ENCODE data around the gene RBM47.
A peak's percentile ranks its signal among the peaks of the same experiment; 100 is the strongest.

RBM47 gene

GRCh38 chr4:40623707-40624106 lies 6.0 kb downstream of the RBM47 start:
- DNase-seq (ENCODE audit: low read depth): no peak

DNA sequence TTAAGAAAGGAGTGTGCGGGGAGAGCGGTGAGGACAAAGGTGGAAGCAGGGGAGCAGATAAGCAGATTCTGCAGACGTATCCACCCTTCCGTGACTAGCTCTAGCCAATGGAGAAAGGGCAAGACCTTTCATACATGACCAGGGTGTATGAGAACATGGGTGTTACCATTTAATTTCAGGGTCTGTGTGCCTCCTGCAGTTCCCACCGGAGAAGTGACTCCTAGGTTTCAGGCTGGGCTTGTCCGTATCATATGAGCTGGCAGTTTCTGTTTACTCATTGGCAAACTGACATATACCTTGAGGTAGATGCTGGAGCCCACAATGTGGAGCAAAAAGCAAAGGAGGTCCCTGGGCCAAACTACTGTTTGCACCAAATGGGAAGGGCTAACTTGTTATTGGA lies 6.8 kb downstream of the RBM47 start:
- DNase-seq (ENCODE audit: low read depth): no peak

DNA sequence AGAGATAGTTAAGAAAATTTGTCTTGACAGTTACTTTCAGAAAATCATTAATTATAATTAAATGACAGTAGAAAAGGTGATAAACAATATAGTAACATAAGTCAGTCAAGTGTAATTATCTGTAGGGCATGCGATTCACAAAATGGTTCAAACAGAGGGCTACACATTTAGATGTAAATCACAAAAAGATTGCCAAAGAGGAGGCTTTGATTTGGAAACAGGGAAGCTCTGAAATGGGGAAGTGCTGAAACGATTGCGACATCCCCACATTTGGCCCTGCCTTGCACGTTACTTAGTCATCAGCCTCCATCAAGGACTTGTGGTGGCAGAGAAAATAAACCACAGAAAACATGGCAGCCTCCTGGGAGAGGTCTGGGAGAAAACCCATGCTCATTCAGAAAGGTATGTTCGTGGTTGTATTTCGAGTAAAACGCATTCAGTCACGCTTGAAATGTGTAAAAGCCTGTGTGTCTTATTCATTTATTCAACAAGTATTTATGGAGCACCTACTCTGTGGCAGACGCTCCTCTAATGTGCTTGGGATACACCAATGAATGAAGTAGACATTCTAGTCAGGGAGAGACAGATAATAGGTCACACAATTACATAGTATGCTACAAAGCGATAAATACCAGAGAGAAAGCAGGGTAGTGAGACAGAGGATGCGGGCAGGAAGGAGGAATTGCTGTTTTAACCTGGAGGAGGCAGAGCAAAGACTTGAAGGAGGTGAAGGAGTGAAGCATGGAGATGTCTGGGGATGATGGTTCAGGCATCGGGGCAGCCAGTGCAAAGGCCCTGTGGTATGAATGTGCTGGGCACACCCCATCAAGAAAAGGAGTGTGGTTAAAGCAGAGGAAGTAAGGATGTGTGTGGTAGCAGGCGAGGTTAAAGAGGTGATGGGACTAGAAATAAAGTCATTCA lies 7.8 kb downstream of the RBM47 start:
- DNase-seq (ENCODE audit: low read depth): peak; percentile 93

DNA sequence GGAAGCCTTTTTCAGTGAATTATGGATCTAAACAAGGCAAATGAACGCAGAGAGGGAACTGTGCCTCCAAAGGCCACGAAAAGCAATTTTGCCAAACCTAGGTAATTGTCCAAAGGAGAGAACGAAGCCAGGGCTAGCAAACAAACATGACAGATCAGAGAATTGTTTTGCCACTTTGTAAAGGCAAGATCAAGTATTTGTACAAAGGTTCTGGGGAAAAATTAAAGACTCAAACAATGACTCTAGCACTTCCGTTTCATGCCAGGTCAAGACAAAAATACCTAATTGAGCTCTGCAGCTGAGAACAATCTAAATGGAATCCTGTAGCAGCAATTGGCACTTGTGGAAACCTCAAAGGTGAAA lies 8.5 kb downstream of the RBM47 start:
- no peak for DNase-seq (ENCODE audit: low read depth)

- DNase-seq (ENCODE audit: low read depth): no peak
Observed at GRCh38 chr4:40619600-40619999, 10.1 kb downstream of the RBM47 start.

- no peak for DNase-seq (ENCODE audit: low read depth)
Observed at GRCh38 chr4:40617872-40618271, 11.8 kb downstream of the RBM47 start.

DNA sequence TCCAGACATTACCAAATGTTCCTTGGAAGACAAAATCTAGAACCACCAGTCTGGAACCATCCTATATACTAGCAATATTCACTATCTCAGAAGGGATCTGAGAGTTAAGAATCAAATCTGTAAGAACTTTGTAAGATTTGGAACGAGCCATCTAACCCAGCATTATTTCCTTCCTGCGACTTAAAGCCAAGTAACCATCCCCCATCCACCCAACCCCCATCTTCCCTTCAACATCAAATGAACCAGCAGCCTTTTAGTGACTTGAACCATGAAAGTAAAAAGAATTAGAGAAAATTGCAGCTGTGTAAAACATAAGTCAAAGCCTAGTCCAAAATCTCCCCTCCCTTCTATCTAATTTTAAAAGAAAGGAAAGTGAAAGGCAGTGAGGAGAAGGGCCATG lies 15.6 kb downstream of the RBM47 start:
- no peak for DNase-seq (ENCODE audit: low read depth)

DNA sequence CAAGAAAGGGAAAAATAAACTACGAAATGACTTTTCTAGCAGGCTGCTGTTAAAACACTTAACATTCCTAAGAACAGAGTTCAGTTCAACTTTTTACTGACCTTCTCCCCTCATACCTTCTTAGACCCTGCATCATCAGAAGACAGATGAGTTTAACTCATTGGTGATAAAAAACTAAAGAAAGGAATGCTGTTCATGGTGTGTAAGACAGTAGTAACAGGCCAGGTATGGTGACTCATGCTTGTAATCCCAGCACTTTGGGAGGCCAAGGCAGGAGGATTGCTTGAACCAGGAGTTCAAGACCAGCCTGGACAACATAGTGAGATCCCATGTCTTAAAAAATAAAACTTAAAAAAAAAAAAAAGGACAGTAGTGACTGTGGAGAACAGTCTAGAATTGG lies 16.2 kb downstream of the RBM47 start:
- peak; percentile 43 for DNase-seq (ENCODE audit: low read depth)

GRCh38 chr4:40612831-40613230 lies 16.8 kb downstream of the RBM47 start:
- DNase-seq (ENCODE audit: low read depth): no peak

- no peak for DNase-seq (ENCODE audit: low read depth)
Observed at GRCh38 chr4:40612283-40612682, 17.4 kb downstream of the RBM47 start.

GRCh38 chr4:40608628-40609027 lies 21.0 kb downstream of the RBM47 start:
- no peak for DNase-seq (ENCODE audit: low read depth)

- DNase-seq (ENCODE audit: low read depth): no peak
Observed at GRCh38 chr4:40607221-40607620, 22.4 kb downstream of the RBM47 start.

DNA sequence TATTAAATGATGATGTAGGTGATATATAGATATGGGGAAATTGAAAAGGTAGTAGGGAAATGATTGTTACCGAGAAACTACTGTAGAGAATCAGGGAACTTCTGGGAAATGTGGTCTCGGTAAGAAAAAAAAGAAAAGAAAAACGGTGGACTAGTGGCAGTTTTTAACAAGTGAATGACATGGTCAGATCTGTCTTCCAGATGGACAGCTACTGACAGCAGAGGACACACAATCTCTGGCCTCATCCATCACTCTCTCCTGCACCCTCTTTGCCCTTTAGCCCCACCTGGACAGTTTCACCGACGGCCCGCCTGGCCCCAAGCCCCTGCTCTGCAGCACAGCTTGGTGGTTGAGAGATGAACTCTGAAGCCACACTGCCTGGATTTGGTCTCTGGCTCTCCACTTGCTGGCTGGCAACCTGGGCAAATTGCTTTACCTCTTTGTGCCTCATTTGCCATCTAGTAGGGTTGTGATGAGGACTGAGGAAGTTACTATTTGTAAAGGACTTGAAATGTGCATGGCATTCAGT lies 23.4 kb downstream of the RBM47 start:
- DNase-seq (ENCODE audit: low read depth): no peak

- no peak for DNase-seq (ENCODE audit: low read depth)
Observed at GRCh38 chr4:40603281-40603680, 26.4 kb downstream of the RBM47 start.

DNA sequence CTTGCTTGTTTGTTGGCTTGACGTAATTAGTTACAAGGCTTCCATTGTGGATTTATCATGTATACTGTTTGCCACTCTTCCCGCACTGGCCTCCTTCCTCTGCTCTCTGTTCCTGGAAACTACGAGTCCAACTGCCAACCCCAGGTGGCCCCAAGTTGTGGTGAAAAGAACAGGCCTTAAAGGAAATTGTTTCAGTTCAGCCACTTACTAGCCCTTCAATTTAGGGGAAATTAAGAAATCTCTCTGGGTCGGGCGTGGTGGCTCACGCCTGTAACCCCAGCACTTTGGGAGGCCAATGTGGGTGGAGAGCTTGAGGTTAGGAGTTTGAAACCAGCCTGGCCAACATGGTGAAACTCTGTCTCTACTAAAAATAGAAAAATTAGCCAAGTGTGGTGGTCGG lies 28.0 kb downstream of the RBM47 start:
- no peak for DNase-seq (ENCODE audit: low read depth)

DNA sequence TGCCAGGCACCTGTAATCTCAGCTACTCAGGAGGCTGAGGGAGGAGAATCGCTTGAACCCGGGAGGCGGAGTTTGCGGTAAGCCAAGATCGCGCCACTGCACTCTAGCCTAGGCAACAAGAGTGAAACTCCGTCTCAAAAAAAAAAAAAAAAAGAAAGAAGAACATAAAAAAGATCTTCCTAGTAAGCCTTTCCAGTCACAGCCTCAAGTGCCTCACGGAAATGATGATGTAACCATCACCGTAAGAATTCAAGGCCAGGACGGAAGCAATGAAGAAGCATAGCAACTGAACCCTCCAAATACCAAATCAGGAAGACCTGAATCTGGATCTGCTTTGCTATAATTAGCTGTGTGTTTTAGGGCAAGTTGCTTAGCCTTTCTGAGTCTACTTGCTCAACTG lies 28.8 kb downstream of the RBM47 start:
- no peak for DNase-seq (ENCODE audit: low read depth)

DNA sequence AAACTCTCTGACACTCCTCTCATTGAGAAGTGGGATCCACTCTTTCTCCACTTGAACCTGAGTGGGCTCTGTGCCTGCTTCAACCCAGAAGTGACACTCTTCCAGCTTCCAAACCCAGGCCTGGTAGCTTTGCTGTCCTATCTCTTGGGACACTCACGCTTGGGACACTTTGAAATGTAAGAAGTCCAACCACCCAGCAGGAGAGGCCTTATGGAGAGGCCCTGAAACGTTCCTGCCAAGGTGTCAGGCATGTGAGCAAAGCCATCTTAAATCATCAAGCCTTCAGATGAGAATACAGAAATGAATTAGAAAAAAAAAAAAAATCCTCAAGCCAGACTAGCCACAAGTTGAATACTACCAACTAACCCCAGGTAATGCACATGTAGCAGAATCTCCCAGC lies 30.2 kb downstream of the RBM47 start:
- DNase-seq (ENCODE audit: low read depth): no peak

DNA sequence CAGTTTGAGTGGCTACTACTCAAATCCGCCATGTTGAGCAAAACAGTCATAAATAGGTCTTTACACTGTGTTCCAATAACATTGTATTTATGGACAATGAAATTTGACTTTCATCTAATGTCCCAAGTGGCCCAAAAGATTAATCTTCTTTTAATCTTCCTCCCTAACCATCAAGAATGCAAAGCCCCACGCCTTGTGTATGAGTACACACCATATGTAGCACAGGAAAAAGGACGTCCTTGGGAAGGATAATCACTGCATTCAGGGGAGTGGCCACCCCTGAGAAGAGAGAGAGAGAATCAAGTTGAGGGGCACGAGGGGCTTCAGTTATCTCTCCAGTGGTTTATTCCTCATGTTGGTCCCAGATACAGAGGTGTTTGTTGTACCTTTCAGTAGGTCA lies 33.1 kb downstream of the RBM47 start:
- no peak for DNase-seq (ENCODE audit: low read depth)

- no peak for DNase-seq (ENCODE audit: low read depth)
Observed at GRCh38 chr4:40595981-40596380, 33.7 kb downstream of the RBM47 start.

DNA sequence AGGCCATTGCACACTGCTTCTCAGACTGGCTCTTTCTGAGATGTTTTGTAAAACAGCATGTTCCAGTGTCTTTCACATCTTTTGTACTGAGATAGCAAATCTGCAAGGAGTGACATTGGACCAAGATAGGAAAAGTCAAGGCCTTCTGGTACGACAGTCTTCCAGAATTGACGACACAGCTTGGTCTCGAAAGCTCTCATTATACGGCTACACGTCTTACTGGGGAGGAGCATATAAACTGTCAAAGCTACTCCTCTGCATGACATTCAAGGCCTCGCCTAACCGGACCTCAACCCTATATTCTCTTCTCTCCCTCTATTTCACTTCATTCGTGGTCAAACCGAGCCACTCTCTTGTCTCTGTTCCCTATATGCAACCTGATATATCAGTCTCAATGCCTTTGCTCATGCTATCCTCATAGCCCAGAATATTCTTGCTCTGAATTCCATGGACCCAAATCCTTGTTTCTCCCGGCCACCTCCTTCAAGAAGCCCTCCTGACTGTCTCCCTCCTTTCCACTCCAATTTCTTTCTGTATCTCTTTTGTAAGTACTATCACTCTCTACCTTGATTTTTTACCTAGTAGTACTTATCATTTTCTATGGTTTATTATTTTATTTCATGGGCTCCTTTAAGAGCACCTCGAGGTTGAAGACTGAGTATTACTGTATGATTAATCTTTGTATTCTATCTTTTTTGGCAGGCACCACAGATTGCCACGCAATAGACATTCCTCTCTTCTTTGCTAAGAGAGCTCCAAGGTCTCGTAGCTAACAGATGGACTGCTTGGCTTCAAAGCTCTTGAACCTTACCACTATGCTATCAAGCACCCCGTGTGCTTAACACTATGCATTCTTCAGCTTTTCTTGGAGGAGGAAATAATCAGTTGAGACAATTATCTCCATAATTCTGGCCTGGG lies 35.1 kb downstream of the RBM47 start:
- DNase-seq (ENCODE audit: low read depth): peak; percentile 70

DNA sequence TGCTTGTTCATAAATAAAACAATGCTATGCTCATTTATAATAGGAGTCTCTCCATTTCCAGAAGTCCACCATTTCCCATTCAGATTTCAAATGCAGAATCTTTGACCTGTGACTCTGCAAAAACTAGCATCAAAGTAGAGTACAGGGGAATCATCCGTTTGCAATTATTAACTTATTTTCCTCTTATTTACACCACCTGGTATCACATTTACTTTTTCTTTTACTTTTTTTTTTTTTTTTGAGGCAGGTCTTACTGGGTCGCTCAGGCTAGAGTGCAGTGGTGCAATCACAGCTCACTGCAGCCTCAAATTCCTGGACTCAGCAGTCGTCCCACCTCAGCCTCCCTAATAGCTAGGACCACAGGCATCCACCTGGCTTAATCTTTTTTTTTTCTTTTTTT lies 37.6 kb downstream of the RBM47 start:
- no peak for DNase-seq (ENCODE audit: low read depth)

DNA sequence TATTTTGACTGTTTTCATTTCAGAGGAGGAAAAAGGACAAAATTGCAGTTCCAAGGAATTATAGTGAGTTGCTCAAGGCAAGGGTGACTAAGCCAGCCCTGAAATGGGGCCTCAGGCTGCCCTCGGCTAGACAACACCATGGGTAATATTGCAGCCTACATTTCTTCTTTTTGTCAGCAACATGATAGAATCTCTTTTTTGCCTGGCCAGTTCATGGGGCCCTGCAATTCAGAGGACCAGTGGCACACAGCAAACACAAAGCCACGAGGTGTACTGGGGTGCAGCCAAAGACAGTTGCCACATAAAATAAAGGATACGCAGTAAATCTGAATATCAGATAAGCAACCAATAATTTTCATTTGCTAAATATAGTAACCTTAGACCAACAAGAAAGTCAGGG lies 41.8 kb downstream of the RBM47 start:
- peak; percentile 65 for DNase-seq (ENCODE audit: low read depth)

- DNase-seq (ENCODE audit: low read depth): no peak
Observed at GRCh38 chr4:40587351-40587750, 42.3 kb downstream of the RBM47 start.

All from ELR (cell line).